Osteoblast (primary cell): ENCODE results near the gene AAR2. TPM values are rescaled to one million over a fixed set of nuclear protein-coding genes. Genes with fewer than 3 reads are reported as not detected.

Experiments
- DNase-seq: peaks from one replicate; pipeline ENCODE4 v3.0.0; 2011; ENCODE audit warnings: low spot score, mixed read lengths; ENCODE audit not compliant: insufficient read length; ENCODE audit errors: missing footprints
- H2AFZ ChIP-seq: 2 replicates; pipeline ENCODE4 v1.6.0; 2011; ENCODE audit warnings: mild to moderate bottlenecking, low read length
- H3K27ac ChIP-seq: 2 replicates; pipeline ENCODE4 v1.5.1; 2011; ENCODE audit warnings: mild to moderate bottlenecking, low read depth, low read length, moderate library complexity
- H3K27me3 ChIP-seq: 2 replicates; pipeline ENCODE4 v1.6.0; 2012; ENCODE audit warnings: mild to moderate bottlenecking, control low read depth, inconsistent platforms, low read length, moderate library complexity; ENCODE audit not compliant: insufficient read depth
- H3K36me3 ChIP-seq: 2 replicates; pipeline ENCODE4 v1.5.1; 2011; ENCODE audit warnings: mild to moderate bottlenecking, low read length, control low read depth, moderate library complexity; ENCODE audit not compliant: insufficient read depth
- H3K4me1 ChIP-seq: 2 replicates; pipeline ENCODE4 v1.5.1; 2011; ENCODE audit warnings: mild to moderate bottlenecking, low read length, control low read depth, moderate library complexity; ENCODE audit not compliant: insufficient read depth
- H3K4me2 ChIP-seq: 2 replicates; pipeline ENCODE4 v1.6.0; 2011; ENCODE audit warnings: mild to moderate bottlenecking, low read length; ENCODE audit not compliant: insufficient read depth
- H3K4me3 ChIP-seq: fragments of 200-600 bp; sonication (generic); 3 replicates; pipeline ENCODE4 v1.5.1; 2012; ENCODE audit warnings: mild to moderate bottlenecking, low read length, inconsistent platforms; ENCODE audit not compliant: insufficient read depth
- H3K79me2 ChIP-seq: 2 replicates; pipeline ENCODE4 v1.6.0; 2012; ENCODE audit warnings: mild to moderate bottlenecking, low read length, control low read depth, inconsistent platforms; ENCODE audit not compliant: insufficient read depth
- H3K9me3 ChIP-seq: 2 replicates; pipeline ENCODE4 v1.5.1; 2011; ENCODE audit warnings: low read depth, low read length, control low read depth
- H4K20me1 ChIP-seq: 2 replicates; pipeline ENCODE4 v1.6.0; 2012; ENCODE audit warnings: mild to moderate bottlenecking, low read length, control low read depth; ENCODE audit not compliant: insufficient read depth
- CTCF ChIP-seq: IDR thresholded peaks from 2 replicates; pipeline ENCODE4 v1.5.1; 2011; ENCODE audit warnings: mild to moderate bottlenecking, low read depth, low read length, moderate library complexity; ENCODE audit errors: extremely low read depth
- total RNA-seq: library from RNA; depleted of rRNA; stranded (reverse); fragments of >200 nt; gene quantifications from 2 replicates; pipeline ENCODE4 v1.2.3, GENCODE V29; 2012

AAR2 gene
- total RNA-seq, 1 donor, result 29.0 TPM

- H3K27me3 ChIP-seq, result no peaks in the 10 kb centered on the region
- no peaks in the 10 kb centered on the region for H3K36me3 ChIP-seq
- H3K4me1 ChIP-seq, result no peaks in the 10 kb centered on the region
- peak; percentile 97 for DNase-seq
- H3K79me2 ChIP-seq, result no peaks in the 10 kb centered on the region
- H4K20me1 ChIP-seq, result peaks cover 3% of the 10 kb centered on the region
- H3K9me3 ChIP-seq, result no peaks in the 10 kb centered on the region
- H3K4me2 ChIP-seq, result no peak overlapping the region
- H3K27ac ChIP-seq, result no peak overlapping the region
- H3K4me3 ChIP-seq, result no peak overlapping the region
- H2AFZ ChIP-seq, result no peak overlapping the region
- TF ChIP-seq CTCF, result peak; percentile 97
Observed at GRCh38 chr20:36202891-36203338, 33.4 kb upstream of the AAR2 start.

GRCh38 chr20:36203861-36204260, 32.4 kb upstream of the AAR2 start:
- Histone ChIP-seq H3K27ac (no peak overlapping the region), H3K9me3 (no peaks in the 10 kb centered on the region), H3K36me3 (peaks cover 1% of the 10 kb centered on the region), H3K27me3 (no peaks in the 10 kb centered on the region), H3K4me2 (no peak overlapping the region), H3K4me3 (no peak overlapping the region), H3K4me1 (no peaks in the 10 kb centered on the region), H3K79me2 (no peaks in the 10 kb centered on the region), H4K20me1 (peaks cover 3% of the 10 kb centered on the region), H2AFZ (no peak overlapping the region)
- no peak for TF ChIP-seq CTCF
- DNase-seq, result no peak

- no peaks in the 10 kb centered on the region for H3K4me1 ChIP-seq
- H2AFZ ChIP-seq, result no peak overlapping the region
- H3K27me3 ChIP-seq, result no peaks in the 10 kb centered on the region
- no peak overlapping the region for H3K4me2 ChIP-seq
- no peak overlapping the region for H3K27ac ChIP-seq
- no peak overlapping the region for H3K4me3 ChIP-seq
- no peak for TF ChIP-seq CTCF
- peaks cover under 1% of the 10 kb centered on the region for H4K20me1 ChIP-seq
- H3K36me3 ChIP-seq, result peaks cover 4% of the 10 kb centered on the region
- no peaks in the 10 kb centered on the region for H3K9me3 ChIP-seq
- no peaks in the 10 kb centered on the region for H3K79me2 ChIP-seq
- DNase-seq, result no peak
Observed at GRCh38 chr20:36205026-36205425, 31.3 kb upstream of the AAR2 start.

- H3K36me3 ChIP-seq, result peaks cover 4% of the 10 kb centered on the region
Observed at GRCh38 chr20:36206068-36206467, 30.2 kb upstream of the AAR2 start.

More at GRCh38 chr20:36206068-36206467, 30.2 kb upstream of the AAR2 start:
- no peak overlapping the region for H2AFZ ChIP-seq
- no peak overlapping the region for H3K4me2 ChIP-seq
- no peak overlapping the region for H3K4me3 ChIP-seq
- no peaks in the 10 kb centered on the region for H3K4me1 ChIP-seq
- no peaks in the 10 kb centered on the region for H3K79me2 ChIP-seq
- no peak for TF ChIP-seq CTCF
- H3K27ac ChIP-seq, result no peak overlapping the region
- DNase-seq, result no peak
- no peaks in the 10 kb centered on the region for H3K27me3 ChIP-seq
- no peaks in the 10 kb centered on the region for H3K9me3 ChIP-seq
- H4K20me1 ChIP-seq, result no peaks in the 10 kb centered on the region
